ENCODE data around the gene TOMM22. TPM values are rescaled to one million over a fixed set of nuclear protein-coding genes. Genes with fewer than 3 reads are reported as not detected.

TOMM22 gene
- polyA plus RNA-seq, 2 donors, result 14.4 to 41.1 TPM

GRCh38 chr22:38728871-38729796, 47.4 kb downstream of the TOMM22 start:
- WGBS, 2 donors, result 92 to 93% methylated on average over 18 of the region's 18 CpGs
- Histone ChIP-seq H3K4me1 (ENCODE audit: control insufficient read depth in 2 of 2, insufficient read depth in 2 of 2, low read length in 1 of 2) (peaks cover 0 to 14% of the 10 kb centered on the region in 2 donors), H3K36me3 (ENCODE audit: control insufficient read depth in 2 of 2, insufficient read depth in 2 of 2, low read length in 1 of 2) (peaks cover 45 to 68% of the 10 kb centered on the region in 2 donors), H3K27ac (ENCODE audit: low read depth in 2 of 2, low read length in 1 of 2) (no peak overlapping the region), H3K4me3 (ENCODE audit: low read depth in 1 of 2, low read length in 2 of 2) (no peak overlapping the region), H3K27me3 (ENCODE audit: control insufficient read depth in 1 of 2, insufficient read depth in 2 of 2, low read length in 2 of 2) (no peaks in the 10 kb centered on the region), H3K9me3 (ENCODE audit: control insufficient read depth in 2 of 2, insufficient read depth in 1 of 2, low read depth in 1 of 2, low read length in 1 of 2) (no peaks in the 10 kb centered on the region)

- Histone ChIP-seq H3K36me3 (ENCODE audit: control insufficient read depth in 2 of 2, insufficient read depth in 2 of 2, low read length in 1 of 2) (peaks cover 39 to 67% of the 10 kb centered on the region in 2 donors), H3K9me3 (ENCODE audit: control insufficient read depth in 2 of 2, insufficient read depth in 1 of 2, low read depth in 1 of 2, low read length in 1 of 2) (no peaks in the 10 kb centered on the region), H3K27me3 (ENCODE audit: control insufficient read depth in 1 of 2, insufficient read depth in 2 of 2, low read length in 2 of 2) (no peaks in the 10 kb centered on the region), H3K27ac (ENCODE audit: low read depth in 2 of 2, low read length in 1 of 2) (no peak overlapping the region), H3K4me1 (ENCODE audit: control insufficient read depth in 2 of 2, insufficient read depth in 2 of 2, low read length in 1 of 2) (peaks cover 0 to 17% of the 10 kb centered on the region in 2 donors), H3K4me3 (ENCODE audit: low read depth in 1 of 2, low read length in 2 of 2) (no peak overlapping the region)
- 86 to 91% methylated on average over 6 of the region's 6 CpGs for WGBS, 2 donors
Measured at GRCh38 chr22:38729946-38730345, 48.2 kb downstream of the TOMM22 start.

- Histone ChIP-seq H3K4me3 (ENCODE audit: low read depth in 1 of 2, low read length in 2 of 2) (no peak overlapping the region), H3K9me3 (ENCODE audit: control insufficient read depth in 2 of 2, insufficient read depth in 1 of 2, low read depth in 1 of 2, low read length in 1 of 2) (no peaks in the 10 kb centered on the region), H3K4me1 (ENCODE audit: control insufficient read depth in 2 of 2, insufficient read depth in 2 of 2, low read length in 1 of 2) (peaks cover 0 to 17% of the 10 kb centered on the region in 2 donors), H3K36me3 (ENCODE audit: control insufficient read depth in 2 of 2, insufficient read depth in 2 of 2, low read length in 1 of 2) (peaks cover 39 to 63% of the 10 kb centered on the region in 2 donors), H3K27ac (ENCODE audit: low read depth in 2 of 2, low read length in 1 of 2) (no peak overlapping the region), H3K27me3 (ENCODE audit: control insufficient read depth in 1 of 2, insufficient read depth in 2 of 2, low read length in 2 of 2) (no peaks in the 10 kb centered on the region)
- 95 to 98% methylated on average over 13 of the region's 13 CpGs for WGBS, 2 donors
Measured at GRCh38 chr22:38730411-38730871, 48.7 kb downstream of the TOMM22 start.

GRCh38 chr22:38731703-38732161, 50.0 kb downstream of the TOMM22 start:
- 75% methylated on average over 6 of the region's 6 CpGs for WGBS, 2 donors
- H3K36me3 ChIP-seq (ENCODE audit: control insufficient read depth in 2 of 2, insufficient read depth in 2 of 2, low read length in 1 of 2), result peaks cover 36 to 62% of the 10 kb centered on the region in 2 donors

GRCh38 chr22:38732251-38732815, 50.6 kb downstream of the TOMM22 start:
- Histone ChIP-seq H3K27me3 (ENCODE audit: control insufficient read depth in 1 of 2, insufficient read depth in 2 of 2, low read length in 2 of 2) (no peaks in the 10 kb centered on the region), H3K9me3 (ENCODE audit: control insufficient read depth in 2 of 2, insufficient read depth in 1 of 2, low read depth in 1 of 2, low read length in 1 of 2) (no peaks in the 10 kb centered on the region), H3K4me3 (ENCODE audit: low read depth in 1 of 2, low read length in 2 of 2) (no peak overlapping the region), H3K36me3 (ENCODE audit: control insufficient read depth in 2 of 2, insufficient read depth in 2 of 2, low read length in 1 of 2) (peaks cover 35 to 62% of the 10 kb centered on the region in 2 donors), H3K27ac (ENCODE audit: low read depth in 2 of 2, low read length in 1 of 2) (peak overlapping the region in 1 of 2 donors; percentile 17), H3K4me1 (ENCODE audit: control insufficient read depth in 2 of 2, insufficient read depth in 2 of 2, low read length in 1 of 2) (peaks cover 0 to 17% of the 10 kb centered on the region in 2 donors)
- WGBS, 2 donors, result 53 to 54% methylated on average over 13 of the region's 13 CpGs

More at GRCh38 chr22:38731703-38732161, 50.0 kb downstream of the TOMM22 start:
- no peaks in the 10 kb centered on the region for H3K27me3 ChIP-seq (ENCODE audit: control insufficient read depth in 1 of 2, insufficient read depth in 2 of 2, low read length in 2 of 2)
- H3K4me1 ChIP-seq (ENCODE audit: control insufficient read depth in 2 of 2, insufficient read depth in 2 of 2, low read length in 1 of 2), result peaks cover 0 to 17% of the 10 kb centered on the region in 2 donors
- no peak overlapping the region for H3K4me3 ChIP-seq (ENCODE audit: low read depth in 1 of 2, low read length in 2 of 2)
- H3K27ac ChIP-seq (ENCODE audit: low read depth in 2 of 2, low read length in 1 of 2), result no peak overlapping the region
- no peaks in the 10 kb centered on the region for H3K9me3 ChIP-seq (ENCODE audit: control insufficient read depth in 2 of 2, insufficient read depth in 1 of 2, low read depth in 1 of 2, low read length in 1 of 2)

- H3K9me3 ChIP-seq (ENCODE audit: control insufficient read depth in 2 of 2, insufficient read depth in 1 of 2, low read depth in 1 of 2, low read length in 1 of 2), result no peaks in the 10 kb centered on the region
- peaks cover 0 to 17% of the 10 kb centered on the region in 2 donors for H3K4me1 ChIP-seq (ENCODE audit: control insufficient read depth in 2 of 2, insufficient read depth in 2 of 2, low read length in 1 of 2)
- H3K36me3 ChIP-seq (ENCODE audit: control insufficient read depth in 2 of 2, insufficient read depth in 2 of 2, low read length in 1 of 2), result peaks cover 40 to 62% of the 10 kb centered on the region in 2 donors
- H3K27me3 ChIP-seq (ENCODE audit: control insufficient read depth in 1 of 2, insufficient read depth in 2 of 2, low read length in 2 of 2), result no peaks in the 10 kb centered on the region
- no peak overlapping the region for H3K4me3 ChIP-seq (ENCODE audit: low read depth in 1 of 2, low read length in 2 of 2)
- WGBS, 2 donors, result 32% methylated on average over 4 of the region's 4 CpGs
- H3K27ac ChIP-seq (ENCODE audit: low read depth in 2 of 2, low read length in 1 of 2), result peak overlapping the region; percentile 53 to 66
Measured at GRCh38 chr22:38733329-38733723, 51.6 kb downstream of the TOMM22 start.

- H3K27ac ChIP-seq (ENCODE audit: low read depth in 2 of 2, low read length in 1 of 2), result peak overlapping the region; percentile 46 to 66
Measured at GRCh38 chr22:38733724-38734381, 52.1 kb downstream of the TOMM22 start.

GRCh38 chr22:38734421-38735100, 52.8 kb downstream of the TOMM22 start:
- Histone ChIP-seq H3K27me3 (ENCODE audit: control insufficient read depth in 1 of 2, insufficient read depth in 2 of 2, low read length in 2 of 2) (no peaks in the 10 kb centered on the region), H3K4me1 (ENCODE audit: control insufficient read depth in 2 of 2, insufficient read depth in 2 of 2, low read length in 1 of 2) (peaks cover 0 to 17% of the 10 kb centered on the region in 2 donors), H3K27ac (ENCODE audit: low read depth in 2 of 2, low read length in 1 of 2) (peak overlapping the region; percentile 46 to 66), H3K36me3 (ENCODE audit: control insufficient read depth in 2 of 2, insufficient read depth in 2 of 2, low read length in 1 of 2) (peaks cover 45 to 62% of the 10 kb centered on the region in 2 donors), H3K4me3 (ENCODE audit: low read depth in 1 of 2, low read length in 2 of 2) (no peak overlapping the region), H3K9me3 (ENCODE audit: control insufficient read depth in 2 of 2, insufficient read depth in 1 of 2, low read depth in 1 of 2, low read length in 1 of 2) (no peaks in the 10 kb centered on the region)
- 87 to 88% methylated on average over 13 of the region's 13 CpGs for WGBS, 2 donors

More at GRCh38 chr22:38733724-38734381, 52.1 kb downstream of the TOMM22 start:
- Histone ChIP-seq H3K4me1 (ENCODE audit: control insufficient read depth in 2 of 2, insufficient read depth in 2 of 2, low read length in 1 of 2) (peaks cover 0 to 17% of the 10 kb centered on the region in 2 donors), H3K4me3 (ENCODE audit: low read depth in 1 of 2, low read length in 2 of 2) (no peak overlapping the region), H3K27me3 (ENCODE audit: control insufficient read depth in 1 of 2, insufficient read depth in 2 of 2, low read length in 2 of 2) (no peaks in the 10 kb centered on the region), H3K36me3 (ENCODE audit: control insufficient read depth in 2 of 2, insufficient read depth in 2 of 2, low read length in 1 of 2) (peaks cover 39 to 62% of the 10 kb centered on the region in 2 donors), H3K9me3 (ENCODE audit: control insufficient read depth in 2 of 2, insufficient read depth in 1 of 2, low read depth in 1 of 2, low read length in 1 of 2) (no peaks in the 10 kb centered on the region)
- 51 to 54% methylated on average over 8 of the region's 8 CpGs for WGBS, 2 donors
